Right atrium auricular region (tissue), 2 donors: ENCODE data around the gene CISD1. TPM values are rescaled to one million over a fixed set of nuclear protein-coding genes. Genes with fewer than 3 reads are reported as not detected.

ENCODE experiments used
- DNase-seq: peaks from one replicate; pipeline ENCODE4 v3.0.0-alpha.2; 2019; ENCODE audit warnings: low spot score
- H3K27ac ChIP-seq, 2 donors: fragments of 200-600 bp; sonication (generic); 1 replicate in 1 of 2; 2 replicates in 1 of 2; pipeline ENCODE4 v1.5.1; 2016 to 2019
- H3K27me3 ChIP-seq, 2 donors: fragments of 200-600 bp; sonication (generic); one replicate each; pipeline versions ENCODE4 v1.5.1 to v1.6.0; 2017 to 2019
- H3K36me3 ChIP-seq: fragments of 200-600 bp; sonication (generic); one replicate; pipeline ENCODE4 v1.5.1; 2016
- H3K4me1 ChIP-seq, 2 donors: fragments of 200-600 bp; sonication (generic); one replicate each; pipeline versions ENCODE4 v1.5.1 to v1.6.0; 2017 to 2019
- H3K4me3 ChIP-seq, 2 donors: fragments of 200-600 bp; sonication (generic); 1 replicate in 1 of 2; 2 replicates in 1 of 2; pipeline ENCODE4 v1.5.1; 2017 to 2019; ENCODE audit warnings: mild to moderate bottlenecking in 1 of 2, moderate library complexity in 1 of 2
- H3K9me3 ChIP-seq, 2 donors: fragments of 200-600 bp; sonication (generic); one replicate each; pipeline ENCODE4 v1.5.1; 2019
- total RNA-seq, 2 donors: library from RNA; depleted of rRNA; stranded (reverse); fragments of >200 nt; gene quantifications; one replicate each; pipeline ENCODE4 v1.1.0, GENCODE V29; 2016
- TF ChIP-seq, protein P1 (sequence below), 2 donors: fragments of 200-600 bp; sonication (generic); IDR thresholded peaks; one replicate each; pipeline ENCODE4 v1.5.1; 2019; ENCODE audit warnings: antibody characterized with exemption in 2 of 2

The CISD1 gene
- total RNA-seq, 2 donors from 2014 or later, result 69.4 to 81.9 TPM

DNA sequence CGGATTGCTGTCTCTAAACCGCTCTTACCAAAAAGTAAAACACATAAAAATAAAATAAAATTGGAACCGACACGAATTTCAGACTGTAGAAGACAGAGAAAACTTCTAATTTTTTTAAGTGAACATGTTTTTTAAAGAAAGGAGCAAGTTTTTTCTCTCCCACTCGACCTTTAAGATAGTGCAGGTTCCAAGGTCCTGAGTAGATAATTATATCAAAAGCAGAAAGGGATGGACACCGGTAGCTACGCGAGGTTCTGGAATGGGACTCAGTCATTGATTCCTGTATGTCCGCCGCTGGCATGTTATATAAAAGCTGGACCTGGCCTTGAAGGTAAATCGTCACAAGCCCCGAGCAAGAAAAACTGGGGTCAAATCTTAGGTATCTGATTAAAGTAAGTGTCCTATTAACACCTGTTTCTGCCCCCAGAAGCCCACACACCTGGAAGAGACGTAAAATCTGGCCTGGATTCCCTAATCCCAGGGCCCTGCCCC lies 462 bp upstream of the CISD1 start:
- peaks cover 0 to 22% of the 10 kb centered on the region in 2 donors for H3K4me1 ChIP-seq
- H3K27me3 ChIP-seq, result no peaks in the 10 kb centered on the region
- H3K4me3 ChIP-seq, result peak overlapping the region; percentile 85 to 90
- DNase-seq, result no peak
- H3K9me3 ChIP-seq, result no peaks in the 10 kb centered on the region
- no peaks in the 10 kb centered on the region for H3K36me3 ChIP-seq
- TF ChIP-seq, protein P1, sequence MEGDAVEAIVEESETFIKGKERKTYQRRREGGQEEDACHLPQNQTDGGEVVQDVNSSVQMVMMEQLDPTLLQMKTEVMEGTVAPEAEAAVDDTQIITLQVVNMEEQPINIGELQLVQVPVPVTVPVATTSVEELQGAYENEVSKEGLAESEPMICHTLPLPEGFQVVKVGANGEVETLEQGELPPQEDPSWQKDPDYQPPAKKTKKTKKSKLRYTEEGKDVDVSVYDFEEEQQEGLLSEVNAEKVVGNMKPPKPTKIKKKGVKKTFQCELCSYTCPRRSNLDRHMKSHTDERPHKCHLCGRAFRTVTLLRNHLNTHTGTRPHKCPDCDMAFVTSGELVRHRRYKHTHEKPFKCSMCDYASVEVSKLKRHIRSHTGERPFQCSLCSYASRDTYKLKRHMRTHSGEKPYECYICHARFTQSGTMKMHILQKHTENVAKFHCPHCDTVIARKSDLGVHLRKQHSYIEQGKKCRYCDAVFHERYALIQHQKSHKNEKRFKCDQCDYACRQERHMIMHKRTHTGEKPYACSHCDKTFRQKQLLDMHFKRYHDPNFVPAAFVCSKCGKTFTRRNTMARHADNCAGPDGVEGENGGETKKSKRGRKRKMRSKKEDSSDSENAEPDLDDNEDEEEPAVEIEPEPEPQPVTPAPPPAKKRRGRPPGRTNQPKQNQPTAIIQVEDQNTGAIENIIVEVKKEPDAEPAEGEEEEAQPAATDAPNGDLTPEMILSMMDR (IDR thresholded peaks at IDR 0.05), result no peak
- H3K27ac ChIP-seq, result peak overlapping the region; percentile 95 to 98

DNA sequence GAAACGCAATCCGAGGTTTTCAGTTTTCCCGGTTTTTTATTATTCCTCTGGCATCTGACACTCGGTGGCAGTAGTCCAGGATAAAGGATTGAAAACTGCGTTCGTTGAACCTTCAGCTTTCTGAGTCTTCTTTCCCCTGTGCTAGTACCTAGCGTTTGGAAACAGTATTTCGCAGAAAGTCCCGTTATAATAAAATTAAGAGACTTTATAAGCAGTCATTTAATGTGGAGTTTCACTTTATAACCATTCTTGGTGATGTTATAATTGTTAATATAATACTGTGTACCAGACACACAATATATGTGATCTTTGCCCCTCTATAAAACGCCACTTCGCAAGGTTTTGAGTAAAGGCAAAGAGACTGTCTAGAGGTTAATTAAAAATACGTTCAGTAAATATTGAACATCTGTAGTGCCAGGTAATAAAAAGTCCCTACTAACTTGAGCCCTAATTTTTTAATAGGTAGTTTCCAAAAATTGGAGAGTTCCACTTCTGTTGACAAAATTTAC lies 874 bp downstream of the CISD1 start:
- Histone ChIP-seq H3K27ac (peak overlapping the region; percentile 95 to 98), H3K36me3 (no peaks in the 10 kb centered on the region), H3K9me3 (no peaks in the 10 kb centered on the region), H3K4me3 (peak overlapping the region; percentile 85 to 90), H3K27me3 (no peaks in the 10 kb centered on the region), H3K4me1 (peaks cover 0 to 19% of the 10 kb centered on the region in 2 donors)
- no peak for DNase-seq
- TF ChIP-seq, protein P1 (IDR thresholded peaks at IDR 0.05), result no peak

DNA sequence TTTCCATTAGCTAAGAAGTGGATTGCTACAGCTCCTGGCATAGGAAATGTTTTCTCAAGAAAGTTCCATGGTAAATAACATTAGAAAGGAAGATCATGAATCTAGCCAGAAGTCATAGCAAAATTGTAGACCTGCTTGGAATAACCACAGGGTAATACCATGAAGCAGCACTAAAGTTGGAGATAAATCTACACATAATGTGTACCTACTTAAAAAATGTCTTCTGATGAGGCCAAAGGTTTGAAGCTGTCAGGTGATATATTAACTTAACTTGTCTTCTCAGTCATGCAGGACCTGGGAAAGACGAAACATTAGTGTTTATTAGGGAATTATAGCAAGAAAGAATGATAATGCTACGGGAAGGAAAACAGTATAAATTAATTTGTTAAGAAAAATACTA lies 6.3 kb downstream of the CISD1 start:
- DNase-seq, result no peak
- Histone ChIP-seq H3K4me3 (no peak overlapping the region), H3K27me3 (no peaks in the 10 kb centered on the region), H3K9me3 (no peaks in the 10 kb centered on the region), H3K4me1 (peaks cover 0 to 10% of the 10 kb centered on the region in 2 donors), H3K27ac (no peak overlapping the region), H3K36me3 (peaks cover 22% of the 10 kb centered on the region)
- TF ChIP-seq, protein P1 (IDR thresholded peaks at IDR 0.05), result no peak

DNA sequence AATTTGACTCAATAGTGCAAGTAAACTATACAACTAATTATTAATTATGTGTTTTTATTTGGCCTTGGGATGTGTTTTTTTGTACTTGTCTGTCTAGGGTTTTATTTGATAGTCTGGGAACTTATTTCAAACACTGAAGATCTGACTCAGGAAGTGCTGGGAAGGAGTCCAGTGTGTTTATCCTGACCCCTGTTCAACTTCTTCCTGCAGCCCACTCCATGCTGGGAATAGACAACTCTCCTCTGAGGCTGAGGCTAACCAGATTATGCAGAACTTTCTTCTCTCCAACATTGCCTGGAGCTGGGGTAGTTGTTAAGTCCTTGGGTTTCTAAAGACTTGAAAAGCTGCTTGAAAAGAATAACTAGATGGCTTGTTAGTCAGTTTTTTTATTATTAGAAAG lies 6.9 kb downstream of the CISD1 start:
- peaks cover 22% of the 10 kb centered on the region for H3K36me3 ChIP-seq
- H3K4me3 ChIP-seq, result no peak overlapping the region
- no peak overlapping the region for H3K27ac ChIP-seq
- no peaks in the 10 kb centered on the region for H3K27me3 ChIP-seq
- no peak for DNase-seq
- TF ChIP-seq, protein P1 (IDR thresholded peaks at IDR 0.05), result no peak
- H3K4me1 ChIP-seq, result peaks cover 0 to 8% of the 10 kb centered on the region in 2 donors
- H3K9me3 ChIP-seq, result no peaks in the 10 kb centered on the region

DNA sequence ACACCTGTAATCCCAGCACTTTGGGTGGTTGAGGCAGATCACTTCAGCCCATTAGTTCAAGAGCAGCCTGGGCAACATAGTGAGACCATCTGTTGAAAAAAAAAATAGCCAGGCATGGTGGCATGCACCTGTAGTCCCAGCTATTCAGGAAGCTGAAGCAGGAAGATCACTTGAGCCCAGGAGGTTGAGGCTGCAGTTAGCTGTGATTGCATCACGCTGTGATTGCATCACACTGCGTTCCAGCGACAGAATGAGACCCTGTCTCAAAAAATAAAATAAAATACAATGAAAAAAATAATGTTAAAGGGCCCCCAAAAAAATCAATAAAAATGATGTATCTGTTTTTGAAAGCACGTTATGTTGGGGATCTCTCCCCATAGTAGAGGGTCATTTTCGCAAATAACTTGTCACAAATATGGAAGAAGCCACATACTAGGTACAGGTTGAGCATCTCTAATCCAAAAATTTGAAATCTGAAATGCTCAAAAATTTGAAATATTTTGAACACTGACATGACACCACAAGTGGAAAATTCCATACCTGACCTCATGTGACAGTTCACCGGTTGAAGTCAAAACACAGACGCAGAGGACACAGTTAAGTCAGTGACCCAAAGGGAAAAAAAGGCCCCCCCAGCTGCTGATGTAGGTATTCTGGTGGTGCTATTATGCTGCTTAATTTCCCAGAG lies 9.5 kb downstream of the CISD1 start:
- Histone ChIP-seq H3K36me3 (peaks cover 22% of the 10 kb centered on the region), H3K27me3 (no peaks in the 10 kb centered on the region), H3K9me3 (no peaks in the 10 kb centered on the region), H3K27ac (no peak overlapping the region), H3K4me1 (peaks cover 0 to 8% of the 10 kb centered on the region in 2 donors), H3K4me3 (no peak overlapping the region)
- TF ChIP-seq, protein P1 (IDR thresholded peaks at IDR 0.05), result no peak
- no peak for DNase-seq
